Liver (tissue), 9 donors: Measurements from ENCODE around the gene ZCCHC4. TPM values are rescaled to one million over a fixed set of nuclear protein-coding genes. Genes with fewer than 3 reads are reported as not detected.

Experiments
- DNase-seq: peaks from one replicate; pipeline ENCODE4 v3.0.0-alpha.2; 2017; ENCODE audit warnings: low spot score
- H3K27ac ChIP-seq, 2 donors: one replicate each; pipeline ENCODE4 v1.7.0; 2013; ENCODE audit warnings: inconsistent platforms in 2 of 2, low read length in 2 of 2, control low read depth in 1 of 2, low read depth in 1 of 2, mild to moderate bottlenecking in 1 of 2
- H3K27me3 ChIP-seq, 4 donors: one replicate each; pipeline versions ENCODE4 v1.6.1 to v1.7.0; 2013; ENCODE audit warnings: low read length in 3 of 4, inconsistent platforms in 1 of 4, mild to moderate bottlenecking in 1 of 4, moderate library complexity in 1 of 4; ENCODE audit not compliant: control insufficient read depth in 4 of 4, insufficient read depth in 4 of 4
- H3K36me3 ChIP-seq, 4 donors: one replicate each; pipeline versions ENCODE4 v1.6.1 to v1.7.0; 2013; ENCODE audit warnings: low read length in 3 of 4, mild to moderate bottlenecking in 3 of 4, low read depth in 1 of 4, moderate library complexity in 1 of 4; ENCODE audit not compliant: control insufficient read depth in 4 of 4, insufficient read depth in 3 of 4
- H3K4me1 ChIP-seq, 4 donors: one replicate each; pipeline versions ENCODE4 v1.6.1 to v1.7.0; 2013; ENCODE audit warnings: low read length in 3 of 4, mild to moderate bottlenecking in 3 of 4, moderate library complexity in 1 of 4; ENCODE audit not compliant: control insufficient read depth in 4 of 4, insufficient read depth in 4 of 4
- H3K4me3 ChIP-seq, 3 donors: one replicate each; pipeline versions ENCODE4 v1.6.1 to v1.7.0; 2013; ENCODE audit warnings: low read length in 3 of 3, control low read depth in 1 of 3, low read depth in 1 of 3, mild to moderate bottlenecking in 1 of 3
- H3K9ac ChIP-seq, 2 donors: one replicate each; pipeline ENCODE4 v1.7.0; 2013; ENCODE audit warnings: low read length in 2 of 2, mild to moderate bottlenecking in 2 of 2, moderate library complexity in 2 of 2, control low read depth in 1 of 2, low read depth in 1 of 2
- H3K9me3 ChIP-seq, 4 donors: one replicate each; pipeline versions ENCODE4 v1.6.1 to v1.7.0; 2013; ENCODE audit warnings: low read length in 3 of 4; ENCODE audit not compliant: control insufficient read depth in 4 of 4
- EGR1 ChIP-seq, 2 donors: IDR thresholded peaks; 2 replicates each; pipeline ENCODE4 v1.6.1; 2016 to 2018; ENCODE audit warnings: antibody characterized with exemption in 2 of 2, low read depth in 2 of 2
- FOXA1 ChIP-seq: IDR thresholded peaks from 2 replicates; pipeline ENCODE4 v1.6.1; 2016; ENCODE audit warnings: antibody characterized with exemption
- FOXA2 ChIP-seq: IDR thresholded peaks from 2 replicates; pipeline ENCODE4 v1.6.1; 2016; ENCODE audit warnings: antibody characterized with exemption
- GABPA ChIP-seq, 2 donors: IDR thresholded peaks in 1 of 2; conservative IDR thresholded peaks in 1 of 2; 2 replicates each; pipeline ENCODE4 v1.6.1; 2016; ENCODE audit warnings: antibody characterized with exemption in 2 of 2, mild to moderate bottlenecking in 1 of 2, moderate library complexity in 1 of 2
- HNF4A ChIP-seq, 2 donors: conservative IDR thresholded peaks; 2 replicates each; pipeline ENCODE4 v1.6.1; 2016; ENCODE audit warnings: antibody characterized with exemption in 2 of 2, mild to moderate bottlenecking in 2 of 2
- HNF4G ChIP-seq: IDR thresholded peaks from 2 replicates; pipeline ENCODE4 v1.6.1; 2016; ENCODE audit warnings: antibody characterized with exemption
- JUND ChIP-seq, 2 donors: IDR thresholded peaks; 2 replicates each; pipeline ENCODE4 v1.6.1; 2016; ENCODE audit warnings: antibody characterized with exemption in 2 of 2
- NR2F2 ChIP-seq: IDR thresholded peaks from 2 replicates; pipeline ENCODE4 v1.6.1; 2016; ENCODE audit warnings: antibody characterized with exemption
- RAD21 ChIP-seq, 2 donors: IDR thresholded peaks; 2 replicates each; pipeline ENCODE4 v1.6.1; 2016; ENCODE audit warnings: antibody characterized with exemption in 2 of 2, mild to moderate bottlenecking in 2 of 2
- SP1 ChIP-seq: IDR thresholded peaks from 2 replicates; pipeline ENCODE4 v1.6.1; 2018; ENCODE audit warnings: antibody characterized with exemption, mild to moderate bottlenecking
- TAF1 ChIP-seq: conservative IDR thresholded peaks from 2 replicates; pipeline ENCODE4 v1.6.1; 2016; ENCODE audit warnings: antibody characterized with exemption, mild to moderate bottlenecking
- YY1 ChIP-seq: IDR thresholded peaks from 2 replicates; pipeline ENCODE4 v1.6.1; 2016; ENCODE audit warnings: antibody characterized with exemption, mild to moderate bottlenecking
- WGBS: extraction: QIAGEN DNeasy Blood & Tissue Kit; methylation state at CpG from one replicate; pipeline ENCODE4 v1.1.7; 2013; 5-methylcytosine and 5-hydroxymethylcytosine counted together
- polyA plus RNA-seq, 2 donors: library from polyadenylated mRNA; stranded (reverse) in 1 of 2; unstranded in 1 of 2; fragments of 200-250 nt in 1 of 2; fragments of >200 nt in 1 of 2; fragmentation: Nextera tagmentation in 1 of 2; extraction: Ambion mirVana in 1 of 2; gene quantifications; one replicate each; pipeline versions ENCODE4 v1.2.1 to v1.2.3, GENCODE V29; 2013 to 2015
- total RNA-seq, 2 donors: library from RNA; depleted of rRNA; stranded (reverse); fragments of >200 nt; gene quantifications; one replicate each; pipeline ENCODE4 v1.2.3, GENCODE V29; 2014
- TF ChIP-seq, protein P1 (sequence below): fragments of 150-350 bp; IDR thresholded peaks from 2 replicates; pipeline ENCODE4 v1.5.1; 2017; ENCODE audit warnings: improper control_type of control experiment, low read depth, low read length; ENCODE audit not compliant: missing input control
- TF ChIP-seq, protein P2 (sequence below): IDR thresholded peaks from 2 replicates; pipeline ENCODE4 v1.6.1; 2016; ENCODE audit warnings: antibody characterized with exemption
- TF ChIP-seq, protein P3 (sequence below): IDR thresholded peaks from 2 replicates; pipeline ENCODE4 v1.6.1; 2016; ENCODE audit warnings: antibody characterized with exemption
- donor health status: healthy.
- donor health status: healthy.
- donor health status: healthy.
- donor health status: healthy.
- donor health status: healthy.

Gene ZCCHC4
- total and polyA plus RNA-seq, 4 donors = 2.1 to 7.4 (median 4.6) TPM

DNA sequence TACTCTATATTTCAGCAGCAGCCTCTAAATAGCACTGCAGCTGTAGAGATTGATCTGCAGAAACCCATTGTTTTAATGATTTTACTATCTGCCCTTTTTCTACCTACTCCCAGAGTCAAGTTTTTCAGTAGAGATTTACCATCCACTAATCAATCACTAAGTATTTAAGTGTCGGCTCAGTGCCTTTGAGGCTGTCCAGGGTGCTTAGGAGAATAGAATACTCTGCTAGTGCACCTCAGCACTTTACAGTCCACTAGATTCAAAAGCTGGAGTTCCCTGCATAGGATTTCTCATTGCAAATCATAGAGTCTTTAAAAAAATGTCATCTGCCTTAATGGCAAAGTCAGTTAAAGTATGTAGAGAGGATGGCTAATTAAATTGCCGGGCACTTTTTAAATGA is 34.9 kb downstream of the ZCCHC4 start:
- H3K4me3 ChIP-seq = no peak overlapping the region
- 86% methylated on average over 2 of the region's 2 CpGs for WGBS
- no peak overlapping the region for H3K27ac ChIP-seq
- no peak overlapping the region for H3K9ac ChIP-seq
- H3K4me1 ChIP-seq = no peaks in the 10 kb centered on the region
- no peaks in the 10 kb centered on the region for H3K27me3 ChIP-seq
- TF ChIP-seq NR2F2 (no peak), YY1 (no peak), RAD21 (IDR thresholded peaks at IDR 0.05) (no peak), FOXA2 (no peak), JUND (IDR thresholded peaks at IDR 0.05) (no peak), SP1 (no peak), GABPA (IDR thresholded peaks at IDR 0.05 in 1 of 2, conservative IDR thresholded peaks at IDR 0.05 in 1 of 2) (no peak), EGR1 (IDR thresholded peaks at IDR 0.05; ENCODE audit: low read depth in 2 of 2) (no peak), HNF4A (conservative IDR thresholded peaks at IDR 0.05) (no peak), FOXA1 (no peak), TAF1 (no peak)
- TF ChIP-seq, protein P1, sequence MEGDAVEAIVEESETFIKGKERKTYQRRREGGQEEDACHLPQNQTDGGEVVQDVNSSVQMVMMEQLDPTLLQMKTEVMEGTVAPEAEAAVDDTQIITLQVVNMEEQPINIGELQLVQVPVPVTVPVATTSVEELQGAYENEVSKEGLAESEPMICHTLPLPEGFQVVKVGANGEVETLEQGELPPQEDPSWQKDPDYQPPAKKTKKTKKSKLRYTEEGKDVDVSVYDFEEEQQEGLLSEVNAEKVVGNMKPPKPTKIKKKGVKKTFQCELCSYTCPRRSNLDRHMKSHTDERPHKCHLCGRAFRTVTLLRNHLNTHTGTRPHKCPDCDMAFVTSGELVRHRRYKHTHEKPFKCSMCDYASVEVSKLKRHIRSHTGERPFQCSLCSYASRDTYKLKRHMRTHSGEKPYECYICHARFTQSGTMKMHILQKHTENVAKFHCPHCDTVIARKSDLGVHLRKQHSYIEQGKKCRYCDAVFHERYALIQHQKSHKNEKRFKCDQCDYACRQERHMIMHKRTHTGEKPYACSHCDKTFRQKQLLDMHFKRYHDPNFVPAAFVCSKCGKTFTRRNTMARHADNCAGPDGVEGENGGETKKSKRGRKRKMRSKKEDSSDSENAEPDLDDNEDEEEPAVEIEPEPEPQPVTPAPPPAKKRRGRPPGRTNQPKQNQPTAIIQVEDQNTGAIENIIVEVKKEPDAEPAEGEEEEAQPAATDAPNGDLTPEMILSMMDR = no peak
- TF ChIP-seq, protein P2, sequence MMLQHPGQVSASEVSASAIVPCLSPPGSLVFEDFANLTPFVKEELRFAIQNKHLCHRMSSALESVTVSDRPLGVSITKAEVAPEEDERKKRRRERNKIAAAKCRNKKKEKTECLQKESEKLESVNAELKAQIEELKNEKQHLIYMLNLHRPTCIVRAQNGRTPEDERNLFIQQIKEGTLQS = no peak
- TF ChIP-seq, protein P3, sequence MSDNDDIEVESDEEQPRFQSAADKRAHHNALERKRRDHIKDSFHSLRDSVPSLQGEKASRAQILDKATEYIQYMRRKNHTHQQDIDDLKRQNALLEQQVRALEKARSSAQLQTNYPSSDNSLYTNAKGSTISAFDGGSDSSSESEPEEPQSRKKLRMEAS = no peak
- H3K9me3 ChIP-seq = no peaks in the 10 kb centered on the region
- no peak for DNase-seq
- H3K36me3 ChIP-seq = peaks cover 0 to 6% (median 4%) of the 10 kb centered on the region in 4 donors

DNA sequence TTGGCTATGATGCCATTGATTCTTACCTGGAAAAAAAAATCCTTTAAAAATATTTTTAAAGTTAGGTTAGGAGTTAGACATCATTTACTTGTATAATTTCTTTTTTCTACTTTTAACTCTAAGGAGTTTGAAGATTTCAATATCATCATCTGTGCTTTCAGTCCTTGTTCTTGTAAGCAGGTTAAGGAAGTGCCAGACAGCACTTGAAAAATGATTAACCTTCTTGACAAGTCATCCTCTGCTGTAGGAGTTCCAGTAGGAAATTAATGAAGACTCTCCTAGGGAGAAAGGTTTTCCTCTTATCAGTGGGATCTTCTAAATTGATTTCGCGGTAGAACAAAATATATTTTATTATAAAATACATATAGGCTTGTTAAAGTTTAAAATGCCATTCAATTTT is 35.4 kb downstream of the ZCCHC4 start:
- H3K27ac ChIP-seq = no peak overlapping the region
- no peak overlapping the region for H3K4me3 ChIP-seq
- H3K27me3 ChIP-seq = no peaks in the 10 kb centered on the region
- peaks cover 0 to 6% (median 4%) of the 10 kb centered on the region in 4 donors for H3K36me3 ChIP-seq
- no peak for TF ChIP-seq RAD21 (IDR thresholded peaks at IDR 0.05)
- no peak for TF ChIP-seq FOXA2
- no peak for TF ChIP-seq SP1
- H3K9ac ChIP-seq = no peak overlapping the region
- DNase-seq = no peak
- no peaks in the 10 kb centered on the region for H3K9me3 ChIP-seq
- WGBS = 94% methylated on average over 2 of the region's 2 CpGs
- no peaks in the 10 kb centered on the region for H3K4me1 ChIP-seq

DNA sequence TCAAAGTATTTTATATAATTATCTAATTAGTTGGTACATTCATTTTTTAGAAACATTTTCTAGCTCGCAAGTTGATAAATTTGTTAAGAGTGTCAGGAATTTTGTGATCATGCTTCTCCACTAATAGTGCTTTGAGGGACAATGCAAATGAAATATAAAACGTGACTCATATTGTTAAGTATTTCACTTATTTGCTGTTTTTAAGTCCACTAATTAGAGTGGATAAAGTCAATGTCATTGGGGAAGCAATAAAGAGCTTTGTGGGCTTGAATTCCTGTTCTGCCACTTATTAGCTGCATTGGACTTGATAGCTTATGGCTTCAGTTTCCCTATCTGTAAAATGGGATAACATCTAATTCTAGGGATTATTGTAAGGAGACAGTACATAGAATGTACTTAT is 38.0 kb downstream of the ZCCHC4 start:
- Histone ChIP-seq H3K9me3 (no peaks in the 10 kb centered on the region), H3K4me1 (no peaks in the 10 kb centered on the region), H3K4me3 (no peak overlapping the region), H3K27ac (no peak overlapping the region), H3K27me3 (no peaks in the 10 kb centered on the region), H3K36me3 (peaks cover 0 to 6% (median 4%) of the 10 kb centered on the region in 4 donors), H3K9ac (no peak overlapping the region)
- WGBS = 93% methylated on average over 2 of the region's 2 CpGs
- no peak for DNase-seq
- no peak for TF ChIP-seq EGR1 (IDR thresholded peaks at IDR 0.05; ENCODE audit: low read depth in 2 of 2)
- TF ChIP-seq YY1 = no peak
- TF ChIP-seq HNF4G = no peak
- TF ChIP-seq GABPA (IDR thresholded peaks at IDR 0.05 in 1 of 2, conservative IDR thresholded peaks at IDR 0.05 in 1 of 2) = no peak
- no peak for TF ChIP-seq FOXA2
- TF ChIP-seq HNF4A (conservative IDR thresholded peaks at IDR 0.05) = no peak
- TF ChIP-seq, protein P2 = no peak
- no peak for TF ChIP-seq NR2F2
- TF ChIP-seq RAD21 (IDR thresholded peaks at IDR 0.05) = no peak
